Coronary artery (tissue), 2 donors: Measurements from ENCODE around the gene ADORA2A.
A peak's percentile ranks its signal among the peaks of the same experiment; 100 is the strongest.

Experiments used
- DNase-seq: peaks from one replicate; pipeline ENCODE4 v3.0.0-alpha.2; 2017; ENCODE audit warnings: low spot score
- H3K27ac ChIP-seq, 2 donors: fragments of 200-600 bp; sonication (generic); one replicate each; pipeline ENCODE4 v1.5.1; 2016 to 2019
- H3K4me3 ChIP-seq: fragments of 200-600 bp; sonication (generic); 2 replicates; pipeline ENCODE4 v1.5.1; 2016; ENCODE audit warnings: mild to moderate bottlenecking, moderate library complexity
- TF ChIP-seq, protein P1 (sequence below): fragments of 200-600 bp; sonication (generic); IDR thresholded peaks from one replicate; pipeline ENCODE4 v1.5.1; 2019; ENCODE audit warnings: antibody characterized with exemption

Gene ADORA2A

DNA sequence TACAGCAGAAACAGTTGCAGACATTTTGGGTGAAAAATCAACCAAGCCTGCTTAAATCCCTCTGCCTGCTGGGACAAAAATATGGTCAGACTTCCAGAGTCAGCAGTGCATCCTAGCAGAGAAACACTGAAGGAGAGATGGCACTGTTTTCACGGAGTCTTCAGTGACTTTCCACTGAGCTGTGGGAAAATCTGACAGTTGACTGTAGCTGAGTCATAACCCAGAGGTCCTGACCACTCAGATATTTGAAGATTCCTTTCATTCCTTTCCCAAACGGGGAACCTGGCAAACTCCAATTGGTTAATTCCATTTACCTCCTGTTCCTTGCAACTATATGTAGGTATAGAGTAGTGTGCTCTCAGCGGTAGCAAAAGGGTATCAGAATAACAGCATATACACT lies 46.8 kb downstream of the ADORA2A start:
- no peak for DNase-seq
- peak overlapping the region; percentile 48 to 79 for H3K27ac ChIP-seq
- TF ChIP-seq, protein P1, sequence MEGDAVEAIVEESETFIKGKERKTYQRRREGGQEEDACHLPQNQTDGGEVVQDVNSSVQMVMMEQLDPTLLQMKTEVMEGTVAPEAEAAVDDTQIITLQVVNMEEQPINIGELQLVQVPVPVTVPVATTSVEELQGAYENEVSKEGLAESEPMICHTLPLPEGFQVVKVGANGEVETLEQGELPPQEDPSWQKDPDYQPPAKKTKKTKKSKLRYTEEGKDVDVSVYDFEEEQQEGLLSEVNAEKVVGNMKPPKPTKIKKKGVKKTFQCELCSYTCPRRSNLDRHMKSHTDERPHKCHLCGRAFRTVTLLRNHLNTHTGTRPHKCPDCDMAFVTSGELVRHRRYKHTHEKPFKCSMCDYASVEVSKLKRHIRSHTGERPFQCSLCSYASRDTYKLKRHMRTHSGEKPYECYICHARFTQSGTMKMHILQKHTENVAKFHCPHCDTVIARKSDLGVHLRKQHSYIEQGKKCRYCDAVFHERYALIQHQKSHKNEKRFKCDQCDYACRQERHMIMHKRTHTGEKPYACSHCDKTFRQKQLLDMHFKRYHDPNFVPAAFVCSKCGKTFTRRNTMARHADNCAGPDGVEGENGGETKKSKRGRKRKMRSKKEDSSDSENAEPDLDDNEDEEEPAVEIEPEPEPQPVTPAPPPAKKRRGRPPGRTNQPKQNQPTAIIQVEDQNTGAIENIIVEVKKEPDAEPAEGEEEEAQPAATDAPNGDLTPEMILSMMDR = no peak
- H3K4me3 ChIP-seq = no peak overlapping the region

DNA sequence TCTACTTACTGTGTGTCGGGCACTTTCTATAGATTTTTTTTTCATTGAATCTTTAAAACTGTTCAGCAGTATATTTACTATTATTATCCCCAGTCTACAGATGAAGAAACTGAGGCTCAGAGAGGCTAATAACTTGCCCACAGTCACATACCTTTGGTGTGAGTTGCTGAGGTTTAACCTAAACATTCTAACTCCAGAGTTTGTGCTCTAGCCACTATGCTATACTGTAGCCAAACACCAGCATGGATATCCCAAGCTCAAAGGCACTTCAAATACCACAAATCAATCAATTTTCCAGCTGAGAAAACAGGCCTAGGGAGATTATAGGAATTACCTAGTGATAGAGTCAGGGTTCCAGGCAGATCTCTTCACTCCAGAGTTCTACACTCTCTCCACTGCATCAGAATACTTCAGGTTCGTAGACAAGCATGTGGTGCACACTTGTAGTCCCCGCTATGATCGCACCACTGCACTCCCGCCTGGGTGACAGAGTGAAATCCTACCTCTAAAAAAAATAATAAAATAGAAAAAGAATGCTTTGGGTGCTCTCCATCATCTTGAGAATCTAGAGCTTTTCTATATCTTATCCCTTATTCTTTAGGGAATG lies 47.4 kb downstream of the ADORA2A start:
- DNase-seq = no peak
- Histone ChIP-seq H3K27ac (peak overlapping the region; percentile 48 to 79), H3K4me3 (no peak overlapping the region)
- TF ChIP-seq, protein P1 = no peak

DNA sequence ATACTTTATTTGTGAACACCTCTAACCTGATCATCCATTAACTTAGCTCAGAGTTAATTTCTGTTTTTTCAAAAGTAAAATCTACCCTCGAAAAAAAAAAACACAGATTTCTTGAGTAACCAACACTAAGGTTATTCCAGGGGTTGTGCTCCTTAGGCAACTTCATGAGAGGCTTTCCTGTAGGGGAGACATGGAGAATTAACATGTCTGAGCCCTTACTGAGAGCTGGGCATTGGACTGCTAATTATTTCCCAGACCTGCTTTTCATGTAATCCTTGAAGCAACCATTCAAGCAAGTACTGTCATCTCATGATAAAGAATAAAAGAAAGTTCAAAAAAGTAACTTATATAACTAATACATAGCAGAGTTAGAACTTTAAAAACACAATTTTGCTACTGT lies 54.2 kb downstream of the ADORA2A start:
- TF ChIP-seq, protein P1 = no peak
- Histone ChIP-seq H3K4me3 (no peak overlapping the region), H3K27ac (no peak overlapping the region)
- no peak for DNase-seq

DNA sequence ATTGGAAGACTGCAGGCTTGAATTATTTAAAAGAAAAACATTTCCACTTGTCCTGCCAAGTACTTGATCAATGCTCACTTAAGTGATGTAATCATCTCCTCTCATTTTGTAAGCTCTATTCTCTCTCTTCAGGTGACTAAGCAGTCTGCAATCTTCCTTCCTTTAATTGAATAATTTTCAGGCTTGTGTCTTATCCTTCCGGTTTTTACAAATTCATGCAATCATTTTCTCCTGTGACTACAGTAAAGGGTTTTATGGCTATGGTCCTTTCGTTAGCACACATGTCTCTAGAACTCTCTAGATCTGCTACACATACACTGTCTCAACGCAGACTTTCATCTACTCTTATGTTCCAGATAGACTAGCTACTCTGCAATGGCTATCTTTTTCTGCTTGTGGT lies 55.2 kb downstream of the ADORA2A start:
- DNase-seq = no peak
- Histone ChIP-seq H3K4me3 (no peak overlapping the region), H3K27ac (no peak overlapping the region)
- TF ChIP-seq, protein P1 = no peak

DNA sequence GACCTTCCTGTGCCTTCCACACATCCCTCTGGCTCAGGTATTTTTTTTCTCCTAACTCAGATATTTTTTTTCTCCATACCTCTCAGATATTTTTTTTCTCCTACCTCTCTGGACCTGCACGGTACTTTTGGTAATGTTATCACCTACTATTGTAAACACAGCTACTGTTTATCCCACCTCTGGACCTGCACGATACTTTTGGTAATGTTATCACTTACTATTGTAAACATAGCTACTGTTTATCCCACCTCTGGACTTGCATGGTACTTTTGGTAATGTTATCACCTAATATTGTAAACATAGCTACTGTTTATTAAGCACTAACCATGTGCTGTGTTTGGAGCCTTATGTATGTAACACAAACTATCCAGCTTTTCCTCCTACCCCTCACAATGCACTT lies 55.6 kb downstream of the ADORA2A start:
- Histone ChIP-seq H3K27ac (no peak overlapping the region), H3K4me3 (no peak overlapping the region)
- DNase-seq = no peak
- TF ChIP-seq, protein P1 = no peak

DNA sequence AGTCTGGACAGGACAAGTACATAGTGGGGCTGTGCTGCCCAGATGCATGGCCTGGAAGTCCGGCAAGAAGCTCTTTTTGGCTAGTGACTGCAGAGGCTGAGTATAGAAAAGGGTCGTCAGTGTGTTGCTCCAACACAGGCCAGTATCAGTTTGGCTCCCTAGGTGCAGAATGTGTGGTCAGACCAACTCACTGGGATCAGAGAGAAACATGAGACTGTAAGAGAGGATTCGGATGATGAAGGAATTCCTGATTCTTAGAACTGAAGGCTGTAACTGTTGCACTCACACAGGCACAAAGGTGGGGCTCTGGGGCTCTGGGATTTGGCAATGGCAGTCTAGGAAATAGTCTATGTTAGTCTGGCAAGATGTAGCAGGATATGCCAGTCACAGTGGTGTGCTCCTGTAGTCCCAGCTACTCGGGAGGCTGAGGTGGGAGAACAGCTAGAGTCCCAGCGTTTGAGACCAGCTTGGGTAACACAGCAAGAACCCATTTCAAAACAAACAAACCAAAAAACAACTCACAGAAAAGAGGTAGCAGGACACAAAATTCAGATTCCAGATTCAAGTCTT lies 56.7 kb downstream of the ADORA2A start:
- Histone ChIP-seq H3K27ac (no peak overlapping the region), H3K4me3 (no peak overlapping the region)
- no peak for DNase-seq
- TF ChIP-seq, protein P1 = no peak

DNA sequence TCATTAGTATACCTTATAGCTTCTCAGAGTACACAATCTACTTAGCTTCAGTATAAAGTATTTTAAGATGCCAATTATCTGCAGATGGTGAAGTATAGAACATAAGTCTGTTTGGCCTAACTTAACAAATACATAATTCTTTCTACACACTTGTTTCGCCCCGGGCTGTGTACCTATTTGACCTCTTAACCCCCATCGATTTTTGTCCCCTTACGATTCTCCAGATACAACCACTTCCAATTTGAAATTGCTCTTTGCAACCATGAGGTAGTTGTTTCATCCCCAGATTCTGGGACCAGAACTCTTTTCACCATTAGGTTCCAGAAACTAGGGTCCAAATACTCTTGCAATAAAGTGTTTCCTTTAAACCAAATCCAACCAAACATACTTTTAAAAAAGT lies 57.8 kb downstream of the ADORA2A start:
- H3K27ac ChIP-seq = no peak overlapping the region
- H3K4me3 ChIP-seq = no peak overlapping the region
- DNase-seq = no peak
- TF ChIP-seq, protein P1 = no peak
